Measurements from ENCODE around the gene TMEM8B. TPM values are rescaled to one million over a fixed set of nuclear protein-coding genes. Genes with fewer than 3 reads are reported as not detected.

Gene TMEM8B
- total and polyA plus RNA-seq, 4 donors, result 6.8 to 31.2 (median 18.5) TPM

- 90 to 92% methylated on average over 13 of the region's 13 CpGs for WGBS, 2 donors
- ATAC-seq (ENCODE audit: low FRiP score), result no peak
- intact Hi-C loops (cut with DNase I), result no loop called here
- Histone ChIP-seq H3K27ac (ENCODE audit: low read depth in 1 of 2, low read length in 2 of 2) (no peak overlapping the region), H3K36me3 (ENCODE audit: control insufficient read depth in 1 of 2, insufficient read depth in 2 of 2, low read length in 1 of 2) (peaks cover 2 to 10% of the 10 kb centered on the region in 2 donors), H3K4me1 (ENCODE audit: control insufficient read depth in 1 of 2, insufficient read depth in 2 of 2, low read length in 2 of 2) (no peaks in the 10 kb centered on the region), H3K27me3 (ENCODE audit: control insufficient read depth in 1 of 2, insufficient read depth in 2 of 2, low read length in 1 of 2) (no peaks in the 10 kb centered on the region), H3K4me3 (ENCODE audit: low read length in 2 of 2) (no peak overlapping the region), H3K9me3 (ENCODE audit: control insufficient read depth, low read length) (no peaks in the 10 kb centered on the region)
- no peak for DNase-seq
Observed at GRCh38 chr9:35801328-35802128, 27.5 kb upstream of the TMEM8B start.

- Histone ChIP-seq H3K27me3 (ENCODE audit: control insufficient read depth in 1 of 2, insufficient read depth in 2 of 2, low read length in 1 of 2) (no peaks in the 10 kb centered on the region), H3K9me3 (ENCODE audit: control insufficient read depth, low read length) (no peaks in the 10 kb centered on the region), H3K27ac (ENCODE audit: low read depth in 1 of 2, low read length in 2 of 2) (no peak overlapping the region), H3K4me3 (ENCODE audit: low read length in 2 of 2) (no peak overlapping the region), H3K36me3 (ENCODE audit: control insufficient read depth in 1 of 2, insufficient read depth in 2 of 2, low read length in 1 of 2) (peaks cover 2 to 3% of the 10 kb centered on the region in 2 donors), H3K4me1 (ENCODE audit: control insufficient read depth in 1 of 2, insufficient read depth in 2 of 2, low read length in 2 of 2) (no peaks in the 10 kb centered on the region)
- 95 to 98% methylated on average over 8 of the region's 8 CpGs for WGBS, 2 donors
- ATAC-seq (ENCODE audit: low FRiP score) (no peak), DNase-seq (no peak)
- intact Hi-C loops (cut with DNase I), result no loop called here
Observed at GRCh38 chr9:35806101-35806500, 22.9 kb upstream of the TMEM8B start.

- no peak for DNase-seq
- no peak for ATAC-seq (ENCODE audit: low FRiP score)
- H3K4me3 ChIP-seq (ENCODE audit: low read length in 2 of 2), result no peak overlapping the region
- H3K9me3 ChIP-seq (ENCODE audit: control insufficient read depth, low read length), result no peaks in the 10 kb centered on the region
- WGBS, 2 donors, result 89% methylated on average over 9 of the region's 9 CpGs
- H3K27me3 ChIP-seq (ENCODE audit: control insufficient read depth in 1 of 2, insufficient read depth in 2 of 2, low read length in 1 of 2), result no peaks in the 10 kb centered on the region
- no peaks in the 10 kb centered on the region for H3K4me1 ChIP-seq (ENCODE audit: control insufficient read depth in 1 of 2, insufficient read depth in 2 of 2, low read length in 2 of 2)
- intact Hi-C loops (cut with DNase I), result no loop called here
- H3K27ac ChIP-seq (ENCODE audit: low read depth in 1 of 2, low read length in 2 of 2), result no peak overlapping the region
- peaks cover 0 to 3% of the 10 kb centered on the region in 2 donors for H3K36me3 ChIP-seq (ENCODE audit: control insufficient read depth in 1 of 2, insufficient read depth in 2 of 2, low read length in 1 of 2)
Observed at GRCh38 chr9:35808433-35808832, 20.6 kb upstream of the TMEM8B start.

- no peaks in the 10 kb centered on the region for H3K4me1 ChIP-seq (ENCODE audit: control insufficient read depth in 1 of 2, insufficient read depth in 2 of 2, low read length in 2 of 2)
- H3K9me3 ChIP-seq (ENCODE audit: control insufficient read depth, low read length), result no peaks in the 10 kb centered on the region
- intact Hi-C loops (cut with DNase I), result no loop called here
- WGBS, 2 donors, result 91 to 94% methylated on average over 7 of the region's 7 CpGs
- H3K27me3 ChIP-seq (ENCODE audit: control insufficient read depth in 1 of 2, insufficient read depth in 2 of 2, low read length in 1 of 2), result no peaks in the 10 kb centered on the region
- H3K36me3 ChIP-seq (ENCODE audit: control insufficient read depth in 1 of 2, insufficient read depth in 2 of 2, low read length in 1 of 2), result peaks cover 0 to 3% of the 10 kb centered on the region in 2 donors
- no peak overlapping the region for H3K4me3 ChIP-seq (ENCODE audit: low read length in 2 of 2)
- no peak overlapping the region for H3K27ac ChIP-seq (ENCODE audit: low read depth in 1 of 2, low read length in 2 of 2)
- no peak for ATAC-seq (ENCODE audit: low FRiP score)
- DNase-seq, result no peak
Observed at GRCh38 chr9:35810122-35810521, 18.9 kb upstream of the TMEM8B start.

DNA sequence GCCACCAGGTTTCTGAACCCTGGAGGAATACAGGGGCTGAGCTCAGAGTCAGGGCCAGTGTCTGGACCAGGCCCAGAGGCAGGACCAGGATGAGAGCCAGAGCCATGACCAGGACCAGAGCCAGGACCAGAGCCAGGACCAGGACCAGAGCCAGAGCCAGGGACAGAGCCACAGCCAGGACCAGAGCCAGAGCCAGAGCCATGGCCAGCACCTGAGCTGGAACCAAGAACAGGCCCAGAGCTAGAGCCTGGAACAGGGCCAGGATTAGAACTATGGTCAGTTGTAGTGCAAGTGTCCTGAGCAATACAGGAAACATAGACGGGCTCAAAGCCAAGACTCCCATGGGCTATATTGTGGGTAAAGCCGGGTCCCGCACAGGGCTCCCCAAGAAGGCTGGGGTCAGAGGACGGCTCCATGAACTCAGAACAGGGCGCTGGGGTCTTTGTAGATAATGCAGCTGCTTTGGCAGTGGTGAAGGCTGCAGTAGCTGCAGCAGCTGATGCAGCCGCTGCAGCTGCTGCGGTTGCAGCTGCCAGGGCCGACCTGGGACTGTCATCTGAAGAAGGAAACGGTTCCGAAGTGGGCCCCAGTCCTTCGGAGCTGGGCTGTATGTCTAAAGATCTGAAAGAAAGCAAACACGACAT is 17.5 kb upstream of the TMEM8B start:
- Histone ChIP-seq H3K4me3 (ENCODE audit: low read length in 2 of 2) (peak overlapping the region; percentile 34 to 38), H3K36me3 (ENCODE audit: control insufficient read depth in 1 of 2, insufficient read depth in 2 of 2, low read length in 1 of 2) (no peaks in the 10 kb centered on the region), H3K9me3 (ENCODE audit: control insufficient read depth, low read length) (no peaks in the 10 kb centered on the region), H3K27ac (ENCODE audit: low read depth in 1 of 2, low read length in 2 of 2) (peak overlapping the region in 1 of 2 donors; percentile 11), H3K27me3 (ENCODE audit: control insufficient read depth in 1 of 2, insufficient read depth in 2 of 2, low read length in 1 of 2) (no peaks in the 10 kb centered on the region), H3K4me1 (ENCODE audit: control insufficient read depth in 1 of 2, insufficient read depth in 2 of 2, low read length in 2 of 2) (no peaks in the 10 kb centered on the region)
- DNase-seq, result peak in 1 of 2 donors; percentile 72
- intact Hi-C loops (cut with DNase I), result no loop called here
- ATAC-seq (ENCODE audit: low FRiP score), result no peak
- 1 to 3% methylated on average over 12 of the region's 12 CpGs for WGBS, 2 donors

- no peaks in the 10 kb centered on the region for H3K27me3 ChIP-seq (ENCODE audit: control insufficient read depth in 1 of 2, insufficient read depth in 2 of 2, low read length in 1 of 2)
- peak within 1 kb of the TSS; percentile 34 to 38 for H3K4me3 ChIP-seq (ENCODE audit: low read length in 2 of 2)
- peak; percentile 83 for ATAC-seq (ENCODE audit: low FRiP score)
- DNase-seq, result peak; percentile 97
- H3K9me3 ChIP-seq (ENCODE audit: control insufficient read depth, low read length), result no peaks in the 10 kb centered on the region
- intact Hi-C loops (cut with DNase I), result no loop called here
- H3K36me3 ChIP-seq (ENCODE audit: control insufficient read depth in 1 of 2, insufficient read depth in 2 of 2, low read length in 1 of 2), result no peaks in the 10 kb centered on the region
- no peaks in the 10 kb centered on the region for H3K4me1 ChIP-seq (ENCODE audit: control insufficient read depth in 1 of 2, insufficient read depth in 2 of 2, low read length in 2 of 2)
- 1% methylated on average over 28 of the region's 28 CpGs for WGBS, 2 donors
- H3K27ac ChIP-seq (ENCODE audit: low read depth in 1 of 2, low read length in 2 of 2), result peak within 1 kb of the TSS; percentile 12 to 50
Observed at GRCh38 chr9:35812025-35812602, 16.9 kb upstream of the TMEM8B start, which contains the start of gene SPAG8. TSS of gene SPAG8 (minus strand) at chr9:35812262. CDS start at chr9:35812147, 115 bp downstream.

DNA sequence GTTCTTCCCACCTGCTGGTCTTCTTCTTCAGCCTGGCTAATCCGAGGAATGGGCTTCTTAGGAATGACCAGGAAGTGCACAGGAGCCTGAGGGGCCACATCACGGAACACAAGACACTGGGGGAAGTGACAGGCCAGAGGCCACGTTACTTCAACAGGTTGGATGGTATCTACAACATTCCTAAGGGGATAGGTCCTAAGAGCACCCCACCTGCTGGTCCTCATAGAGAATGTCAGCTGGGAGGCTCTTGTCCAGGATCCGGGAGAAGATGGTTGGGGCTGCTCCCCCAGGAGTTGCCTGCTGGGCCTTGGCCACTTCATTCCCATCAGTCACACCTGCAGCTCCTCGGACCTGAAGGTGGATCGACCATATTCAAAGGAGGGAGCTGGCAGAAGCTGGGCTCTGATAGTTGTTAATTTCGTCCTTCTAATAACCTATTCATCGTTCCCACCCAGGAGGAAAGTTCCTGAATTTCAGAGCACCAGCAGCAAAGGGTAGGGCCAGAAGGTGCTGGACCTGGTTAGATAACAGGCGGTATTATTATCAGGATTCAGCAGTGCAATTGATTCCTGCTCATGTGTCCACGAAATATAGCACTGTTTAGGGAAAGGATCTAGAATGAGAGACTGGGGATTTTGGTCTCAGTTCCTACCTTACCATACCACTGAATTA is 15.5 kb upstream of the TMEM8B start:
- H3K27ac ChIP-seq (ENCODE audit: low read depth in 1 of 2, low read length in 2 of 2), result peak overlapping the region in 1 of 2 donors; percentile 34
- no peaks in the 10 kb centered on the region for H3K4me1 ChIP-seq (ENCODE audit: control insufficient read depth in 1 of 2, insufficient read depth in 2 of 2, low read length in 2 of 2)
- ATAC-seq (ENCODE audit: low FRiP score) (no peak), DNase-seq (no peak)
- no peak overlapping the region for H3K4me3 ChIP-seq (ENCODE audit: low read length in 2 of 2)
- WGBS, 2 donors, result 73% methylated on average over 10 of the region's 10 CpGs
- H3K36me3 ChIP-seq (ENCODE audit: control insufficient read depth in 1 of 2, insufficient read depth in 2 of 2, low read length in 1 of 2), result no peaks in the 10 kb centered on the region
- no peaks in the 10 kb centered on the region for H3K9me3 ChIP-seq (ENCODE audit: control insufficient read depth, low read length)
- intact Hi-C loops (cut with DNase I), result no loop called here
- no peaks in the 10 kb centered on the region for H3K27me3 ChIP-seq (ENCODE audit: control insufficient read depth in 1 of 2, insufficient read depth in 2 of 2, low read length in 1 of 2)

DNA sequence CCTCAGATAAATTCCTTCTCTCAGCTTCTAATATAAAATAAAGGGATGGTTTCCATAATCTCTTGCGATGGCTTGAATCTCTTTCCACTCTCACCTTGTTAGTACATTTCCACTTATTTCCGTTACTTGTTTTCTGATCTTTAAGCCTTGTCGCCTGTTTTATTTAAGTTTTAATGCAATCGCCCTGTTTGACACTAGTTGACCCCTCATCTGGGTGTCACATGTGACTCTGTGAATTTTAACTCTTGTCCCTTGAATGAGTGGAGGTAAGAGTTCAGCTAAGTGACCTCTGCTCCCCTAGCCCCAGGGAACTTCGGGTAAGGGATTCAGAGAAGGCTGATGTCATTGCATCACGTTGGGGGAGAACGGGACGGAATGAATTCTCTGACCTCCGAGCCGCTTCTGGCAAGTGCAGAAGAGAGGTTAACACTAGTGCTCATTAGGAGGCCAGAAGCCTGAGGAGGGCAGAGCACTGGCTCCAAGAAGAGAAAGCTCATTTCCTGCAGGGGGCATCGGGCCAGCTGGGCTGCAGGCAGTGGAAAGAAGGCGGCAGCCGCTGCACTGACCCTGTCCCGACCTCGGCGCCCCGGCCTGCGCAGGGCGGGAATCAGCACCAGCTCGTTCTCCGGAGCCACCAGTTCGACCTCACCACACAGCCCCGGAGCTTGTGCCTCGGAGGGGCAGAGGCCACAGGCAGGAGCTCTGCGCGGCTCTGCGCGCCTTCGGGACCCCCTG is 14.8 kb upstream of the TMEM8B start:
- H3K4me3 ChIP-seq (ENCODE audit: low read length in 2 of 2), result peak overlapping the region; percentile 71 to 87
- peak overlapping the region; percentile 58 to 96 for H3K27ac ChIP-seq (ENCODE audit: low read depth in 1 of 2, low read length in 2 of 2)
- no peaks in the 10 kb centered on the region for H3K36me3 ChIP-seq (ENCODE audit: control insufficient read depth in 1 of 2, insufficient read depth in 2 of 2, low read length in 1 of 2)
- H3K27me3 ChIP-seq (ENCODE audit: control insufficient read depth in 1 of 2, insufficient read depth in 2 of 2, low read length in 1 of 2), result no peaks in the 10 kb centered on the region
- intact Hi-C loops (cut with DNase I), result no loop called here
- H3K9me3 ChIP-seq (ENCODE audit: control insufficient read depth, low read length), result no peaks in the 10 kb centered on the region
- DNase-seq (peak; percentile 82 to 90), ATAC-seq (ENCODE audit: low FRiP score) (peak; percentile 63)
- no peaks in the 10 kb centered on the region for H3K4me1 ChIP-seq (ENCODE audit: control insufficient read depth in 1 of 2, insufficient read depth in 2 of 2, low read length in 2 of 2)
- 7 to 9% methylated on average over 26 to 29 of the region's 29 CpGs for WGBS, 2 donors

Data from aorta (tissue), 5 donors.